Esophagus squamous epithelium (tissue), 5 donors: ENCODE measurements around the gene CELF2. TPM values are rescaled to one million over a fixed set of nuclear protein-coding genes. Genes with fewer than 3 reads are reported as not detected.

ENCODE experiments used
- DNase-seq: peaks from one replicate; lab custom pipeline; 2025; lab: John Stamatoyannopoulos, UW
- H3K27ac ChIP-seq, 4 donors: fragments of 200-600 bp; sonication (generic); one replicate each; pipeline ENCODE4 v1.5.1; 2016 to 2019; ENCODE audit warnings: mild to moderate bottlenecking in 1 of 4
- H3K27me3 ChIP-seq, 4 donors: fragments of 200-600 bp; sonication (generic); 1 replicate in 3 of 4; 2 replicates in 1 of 4; pipeline versions ENCODE4 v1.5.1 to v1.6.0; 2017 to 2021; ENCODE audit warnings: antibody characterized with exemption in 1 of 4
- H3K36me3 ChIP-seq, 3 donors: fragments of 200-600 bp; sonication (generic); one replicate each; pipeline ENCODE4 v1.5.1; 2016 to 2019
- H3K4me1 ChIP-seq, 3 donors: fragments of 200-600 bp; sonication (generic); one replicate each; pipeline ENCODE4 v1.5.1; 2017 to 2019
- H3K4me3 ChIP-seq, 4 donors: fragments of 200-600 bp; sonication (generic); 1 replicate in 3 of 4; 2 replicates in 1 of 4; pipeline ENCODE4 v1.5.1; 2016 to 2019; ENCODE audit warnings: mild to moderate bottlenecking in 2 of 4, moderate library complexity in 1 of 4
- H3K9me3 ChIP-seq, 3 donors: fragments of 200-600 bp; sonication (generic); one replicate each; pipeline ENCODE4 v1.5.1; 2016 to 2019
- POLR2A ChIP-seq, 4 donors: fragments of 450-650 bp; IDR thresholded peaks; one replicate each; pipeline ENCODE4 v1.6.1; 2017; ENCODE audit warnings: antibody characterized with exemption in 4 of 4, mild to moderate bottlenecking in 4 of 4, moderate library complexity in 3 of 4
- WGBS, 2 donors: methylation state at CpG; one replicate each; pipeline ENCODE4 v1.1.5; 2018; 5-methylcytosine and 5-hydroxymethylcytosine counted together
- intact Hi-C: fragments of 100-400 bp; cut with DNase I; formaldehyde crosslinking; loops from one replicate; pipeline ENCODE4 v1.15.0; 2022
- total RNA-seq, 4 donors: library from RNA; depleted of rRNA; stranded (reverse); fragments of >200 nt; gene quantifications; one replicate each; pipeline ENCODE4 v1.1.0, GENCODE V29; 2016
- TF ChIP-seq, protein P1 (sequence below), 6 experiments: fragments of 450-650 bp in 4 of 6; fragments of 200-600 bp in 2 of 6; sonication (generic) in 2 of 6; IDR thresholded peaks; one replicate each; pipeline ENCODE4 v1.5.1; 2016 to 2019; ENCODE audit warnings: antibody characterized with exemption in 6 of 6, mild to moderate bottlenecking in 4 of 6, moderate library complexity in 4 of 6
- donor health status: DM: yes; HTN: yes; CAD: no.

Gene CELF2
- total RNA-seq, 4 donors from 2014 or later: 4.2 to 62.4 (median 13.5) TPM

DNA sequence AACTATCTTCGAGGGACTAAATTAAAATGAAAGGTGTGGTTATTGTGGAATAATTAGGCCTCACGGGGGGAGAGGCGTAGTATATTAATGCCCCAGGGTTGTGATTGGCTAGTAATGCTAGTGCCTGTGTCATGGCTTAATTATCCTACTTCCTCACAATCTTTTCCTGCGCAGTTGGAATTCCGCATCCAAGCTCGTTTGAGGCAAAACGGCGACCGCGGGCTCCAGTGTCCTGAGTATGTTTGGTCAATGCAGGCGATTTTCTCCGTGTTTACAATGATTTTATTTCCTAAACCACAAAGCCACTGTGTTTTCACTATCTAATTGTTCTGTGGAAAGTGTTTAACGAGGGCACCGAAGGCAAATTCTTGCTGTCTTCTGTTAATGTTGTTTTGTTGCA lies 282.9 kb downstream of the CELF2 start:
- Histone ChIP-seq H3K4me3 (no peak overlapping the region), H3K9me3 (peaks cover 0 to under 1% (median 0%) of the 10 kb centered on the region in 3 donors), H3K27me3 (no peaks in the 10 kb centered on the region), H3K4me1 (no peaks in the 10 kb centered on the region), H3K27ac (no peak overlapping the region), H3K36me3 (peaks cover 0 to 70% (median 5%) of the 10 kb centered on the region in 3 donors)
- WGBS, 2 donors: 83 to 86% methylated on average over 13 to 14 of the region's 14 CpGs
- TF ChIP-seq, protein P1, sequence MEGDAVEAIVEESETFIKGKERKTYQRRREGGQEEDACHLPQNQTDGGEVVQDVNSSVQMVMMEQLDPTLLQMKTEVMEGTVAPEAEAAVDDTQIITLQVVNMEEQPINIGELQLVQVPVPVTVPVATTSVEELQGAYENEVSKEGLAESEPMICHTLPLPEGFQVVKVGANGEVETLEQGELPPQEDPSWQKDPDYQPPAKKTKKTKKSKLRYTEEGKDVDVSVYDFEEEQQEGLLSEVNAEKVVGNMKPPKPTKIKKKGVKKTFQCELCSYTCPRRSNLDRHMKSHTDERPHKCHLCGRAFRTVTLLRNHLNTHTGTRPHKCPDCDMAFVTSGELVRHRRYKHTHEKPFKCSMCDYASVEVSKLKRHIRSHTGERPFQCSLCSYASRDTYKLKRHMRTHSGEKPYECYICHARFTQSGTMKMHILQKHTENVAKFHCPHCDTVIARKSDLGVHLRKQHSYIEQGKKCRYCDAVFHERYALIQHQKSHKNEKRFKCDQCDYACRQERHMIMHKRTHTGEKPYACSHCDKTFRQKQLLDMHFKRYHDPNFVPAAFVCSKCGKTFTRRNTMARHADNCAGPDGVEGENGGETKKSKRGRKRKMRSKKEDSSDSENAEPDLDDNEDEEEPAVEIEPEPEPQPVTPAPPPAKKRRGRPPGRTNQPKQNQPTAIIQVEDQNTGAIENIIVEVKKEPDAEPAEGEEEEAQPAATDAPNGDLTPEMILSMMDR (IDR thresholded peaks at IDR 0.05): no peak
- no peak for TF ChIP-seq POLR2A (IDR thresholded peaks at IDR 0.05)
- intact Hi-C loops: no loop called here
- no peak for DNase-seq

DNA sequence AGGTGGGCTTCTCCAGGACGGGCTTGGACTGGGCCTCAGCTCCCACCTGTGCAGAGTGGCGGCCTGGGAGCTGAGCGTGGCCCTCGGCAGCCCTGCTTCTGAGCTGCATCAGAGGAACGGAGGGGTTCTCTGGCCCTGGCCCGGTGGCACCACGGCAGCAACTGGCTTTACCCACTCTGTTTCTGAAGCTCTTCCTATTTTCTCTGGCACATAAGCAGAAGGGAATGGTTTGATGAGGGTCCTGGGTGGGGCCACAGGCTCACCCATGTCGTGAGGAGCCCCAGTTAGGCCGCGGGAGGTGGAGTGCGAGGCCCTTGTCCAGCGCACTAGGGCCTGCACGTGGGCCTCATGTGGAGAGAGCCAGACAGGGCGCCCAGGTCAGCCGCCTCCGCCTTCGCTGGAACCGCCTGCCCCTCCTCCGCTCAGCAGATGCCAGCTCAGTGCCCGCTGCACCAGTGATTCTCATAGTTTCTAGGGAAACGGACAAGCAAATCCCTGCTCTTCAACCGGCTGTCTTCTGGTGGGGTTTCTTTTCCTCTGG lies 284.0 kb downstream of the CELF2 start:
- Histone ChIP-seq H3K36me3 (peaks cover 0 to 77% (median 5%) of the 10 kb centered on the region in 3 donors), H3K9me3 (peaks cover 0 to 7% (median 4%) of the 10 kb centered on the region in 3 donors), H3K4me1 (no peaks in the 10 kb centered on the region), H3K27me3 (no peaks in the 10 kb centered on the region), H3K27ac (no peak overlapping the region), H3K4me3 (no peak overlapping the region)
- intact Hi-C loops: no loop called here
- TF ChIP-seq POLR2A (IDR thresholded peaks at IDR 0.05): no peak
- TF ChIP-seq, protein P1 (IDR thresholded peaks at IDR 0.05): no peak
- DNase-seq: no peak
- 78 to 91% methylated on average over 11 to 12 of the region's 22 CpGs for WGBS, 2 donors

DNA sequence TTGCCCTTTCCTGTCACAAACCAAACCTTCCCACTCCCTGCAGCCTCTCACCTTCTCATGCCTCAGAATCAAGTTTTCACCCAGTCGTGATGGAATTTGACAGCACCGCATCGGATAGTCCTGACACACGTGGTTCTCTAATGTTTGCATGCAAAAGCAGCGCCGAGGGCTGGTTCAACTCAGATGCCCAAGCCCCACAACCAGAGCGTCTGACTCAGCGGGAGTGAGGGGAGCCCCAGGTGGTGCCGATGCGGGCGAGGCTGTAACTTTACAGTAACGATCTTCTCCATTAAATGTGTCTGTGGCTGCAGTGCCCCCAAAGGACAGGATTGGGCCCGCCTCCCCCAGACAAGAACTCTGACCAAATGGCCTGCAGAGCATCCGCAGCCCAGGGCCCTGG lies 284.5 kb downstream of the CELF2 start:
- Histone ChIP-seq H3K4me1 (no peaks in the 10 kb centered on the region), H3K4me3 (no peak overlapping the region), H3K9me3 (peaks cover 0 to 9% (median 8%) of the 10 kb centered on the region in 3 donors), H3K36me3 (peaks cover 0 to 77% (median under 1%) of the 10 kb centered on the region in 3 donors), H3K27ac (no peak overlapping the region), H3K27me3 (no peaks in the 10 kb centered on the region)
- DNase-seq: no peak
- 93 to 96% methylated on average over 5 to 6 of the region's 14 CpGs for WGBS, 2 donors
- intact Hi-C loops: no loop called here
- TF ChIP-seq, protein P1 (IDR thresholded peaks at IDR 0.05): no peak
- no peak for TF ChIP-seq POLR2A (IDR thresholded peaks at IDR 0.05)

DNA sequence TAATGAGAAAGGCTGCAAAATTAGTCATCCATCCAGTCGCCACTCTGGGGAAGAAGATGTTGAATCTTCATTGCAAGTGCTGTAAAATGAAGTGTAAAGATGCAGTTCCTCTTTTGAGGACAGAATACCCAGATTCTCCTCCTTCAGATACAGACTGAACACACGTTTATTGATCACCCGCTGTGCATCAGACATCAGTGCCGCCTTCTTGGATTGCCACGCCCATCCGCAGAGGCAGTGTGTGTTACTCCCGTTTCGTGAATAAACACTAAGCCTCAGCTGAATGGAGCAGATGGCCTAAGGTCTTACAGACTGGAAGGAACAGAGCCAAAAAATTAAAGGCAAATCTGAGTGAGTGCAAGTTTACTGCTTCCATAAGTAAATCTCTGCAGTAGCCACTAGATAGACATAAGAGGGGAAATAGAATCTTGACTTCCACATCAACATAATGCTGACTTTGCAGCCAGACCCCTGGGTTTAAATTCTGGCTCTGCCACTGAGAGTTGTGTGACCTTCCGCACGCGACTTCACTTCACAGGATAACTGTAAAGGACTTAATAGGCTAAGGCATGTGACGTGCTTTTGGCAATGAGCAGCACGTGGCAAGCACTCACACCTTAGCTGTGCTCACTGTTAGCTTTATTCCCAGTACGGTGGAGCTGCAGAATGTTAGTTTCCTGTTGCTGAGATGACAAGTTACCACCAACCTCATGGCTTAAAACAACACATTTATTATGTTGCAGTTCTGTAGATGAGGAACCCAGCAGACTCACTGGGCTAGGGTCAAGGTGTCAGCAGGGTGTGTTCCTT lies 285.9 kb downstream of the CELF2 start:
- Histone ChIP-seq H3K9me3 (peaks cover 0 to 21% (median 8%) of the 10 kb centered on the region in 3 donors), H3K27me3 (no peaks in the 10 kb centered on the region), H3K4me1 (no peaks in the 10 kb centered on the region), H3K36me3 (peaks cover 0 to 88% (median 0%) of the 10 kb centered on the region in 3 donors), H3K27ac (no peak overlapping the region), H3K4me3 (no peak overlapping the region)
- no peak for TF ChIP-seq POLR2A (IDR thresholded peaks at IDR 0.05)
- TF ChIP-seq, protein P1 (IDR thresholded peaks at IDR 0.05): no peak
- WGBS, 2 donors: 89 to 94% methylated on average over 12 to 14 of the region's 14 CpGs
- DNase-seq: no peak
- intact Hi-C loops: no loop called here
